ENCODE results near the gene RPRD2.

- TF ChIP-seq CTCF (IDR thresholded peaks at IDR 0.05) (no peak), POLR2A (IDR thresholded peaks at IDR 0.05) (no peak)
Measured at GRCh38 chr1:150387200-150387599, 23.3 kb downstream of the RPRD2 start.

All from lower leg skin (tissue), 3 donors.